GM12873 (cell line): Measurements from ENCODE around the gene RAB18.

ENCODE experiments used
- CTCF ChIP-seq: IDR thresholded peaks from 2 replicates; pipeline ENCODE4 v1.5.1; 2012; ENCODE audit warnings: low read depth, mild to moderate bottlenecking, moderate library complexity, low read length, control low read depth; ENCODE audit not compliant: insufficient read depth; ENCODE audit errors: missing control alignments

The RAB18 gene

GRCh38 chr10:27578316-27578715 lies 74.2 kb downstream of the RAB18 start:
- TF ChIP-seq CTCF, result no peak

GRCh38 chr10:27581225-27581624 lies 77.1 kb downstream of the RAB18 start:
- no peak for TF ChIP-seq CTCF

GRCh38 chr10:27584302-27584701 lies 80.2 kb downstream of the RAB18 start:
- no peak for TF ChIP-seq CTCF
